PC-3 (cell line): ENCODE results near the gene TRPM1. TPM values are rescaled to one million over a fixed set of nuclear protein-coding genes. Genes with fewer than 3 reads are reported as not detected.

Experiments
- ATAC-seq: fragments of 200-7000 bp; cut with Tn5 transposase; 2 replicates; pipeline ENCODE4 v1.9.1; 2020; ENCODE audit warnings: mild to moderate bottlenecking, moderate library complexity
- Bru-seq: library from RNA; stranded (reverse); fragments of 400-500 nt; gene quantifications from one replicate; lab custom pipeline; 2021; lab: Mats Ljungman, UMichigan
- BruChase-seq, 2 experiments: library from RNA; stranded (reverse); fragments of 400-500 nt; gene quantifications; one replicate each; lab custom pipeline; 2021; lab: Mats Ljungman, UMichigan
- BruUV-seq: library from RNA; stranded (reverse); fragments of 400-500 nt; replicated peaks from 2 replicates; lab custom pipeline; 2021; lab: Mats Ljungman, UMichigan
- CTCF ChIA-PET: fragments of 300-600 bp; sonication (Branson Sonifier 250); formaldehyde crosslinking; loops from one replicate; lab custom pipeline; 2022; ENCODE audit warnings: antibody characterized with exemption; lab: Charles Lee
- POLR2A ChIA-PET: fragments of 300-600 bp; sonication (Branson Sonifier 250); formaldehyde crosslinking; loops from one replicate; lab custom pipeline; 2022; ENCODE audit warnings: antibody characterized with exemption; ENCODE audit not compliant: unreplicated experiment; lab: Charles Lee
- DNase-seq: peaks from one replicate; pipeline ENCODE4 v3.0.0-alpha.2; 2015
- H2AFZ ChIP-seq: fragments of 300-600 bp; sonication (generic); 2 replicates; pipeline ENCODE4 v1.6.0; 2016; ENCODE audit warnings: antibody characterized with exemption, low read length
- H3F3A ChIP-seq: fragments of 300-600 bp; sonication (generic); one replicate; pipeline ENCODE4 v1.6.0; 2017; ENCODE audit warnings: antibody characterized with exemption, low read length, control low read depth, mild to moderate bottlenecking; ENCODE audit not compliant: unreplicated experiment
- H3K27ac ChIP-seq: fragments of 300-600 bp; sonication (generic); 2 replicates; pipeline ENCODE4 v1.5.1; 2016; ENCODE audit warnings: mild to moderate bottlenecking, low read length
- H3K27me3 ChIP-seq: fragments of 300-600 bp; sonication (generic); 2 replicates; pipeline ENCODE4 v1.6.1; 2016; ENCODE audit warnings: low read length, mixed read lengths
- H3K36me3 ChIP-seq: fragments of 300-600 bp; sonication (generic); 2 replicates; pipeline ENCODE4 v1.6.1; 2016; ENCODE audit warnings: low read depth, mixed run types, low read length, mixed read lengths
- H3K4me1 ChIP-seq: fragments of 300-600 bp; sonication (generic); 2 replicates; pipeline ENCODE4 v1.5.1; 2016; ENCODE audit warnings: low read length; ENCODE audit not compliant: insufficient read depth
- H3K4me2 ChIP-seq: fragments of 300-600 bp; sonication (generic); 2 replicates; pipeline ENCODE4 v1.6.0; 2016; ENCODE audit warnings: low read length
- H3K4me3 ChIP-seq: fragments of 300-600 bp; sonication (generic); 2 replicates; pipeline ENCODE4 v1.5.1; 2016; ENCODE audit warnings: mild to moderate bottlenecking, low read length, mixed read lengths
- H3K79me2 ChIP-seq: fragments of 300-600 bp; sonication (generic); 2 replicates; pipeline ENCODE4 v1.6.1; 2017; ENCODE audit warnings: low read length, mixed read lengths
- H3K9ac ChIP-seq: fragments of 300-600 bp; sonication (generic); 2 replicates; pipeline ENCODE4 v1.6.0; 2016; ENCODE audit warnings: mild to moderate bottlenecking, low read length
- H3K9me2 ChIP-seq: fragments of 300-600 bp; sonication (generic); replicated peaks from 2 replicates; pipeline ENCODE4 v1.6.1; 2016; ENCODE audit warnings: mixed run types, low read length, mixed read lengths
- H3K9me3 ChIP-seq: fragments of 300-600 bp; sonication (generic); 2 replicates; pipeline ENCODE4 v1.6.1; 2016; ENCODE audit warnings: low read length, mixed read lengths
- H4K20me1 ChIP-seq: fragments of 300-600 bp; sonication (generic); 2 replicates; pipeline ENCODE4 v1.6.1; 2016; ENCODE audit warnings: low read length, mixed read lengths
- EZH2 ChIP-seq: fragments of 300-600 bp; sonication (generic); IDR thresholded peaks from one replicate; pipeline ENCODE4 v1.6.1; 2017; ENCODE audit warnings: antibody characterized with exemption, mild to moderate bottlenecking, low read length; ENCODE audit not compliant: unreplicated experiment
- EZH2phosphoT487 ChIP-seq: fragments of 300-600 bp; sonication (generic); IDR thresholded peaks from 2 replicates; pipeline ENCODE4 v1.6.1; 2018; ENCODE audit warnings: mild to moderate bottlenecking, antibody characterized with exemption, low read length, borderline replicate concordance
- intact Hi-C: fragments of 100-400 bp; cut with micrococcal nuclease; formaldehyde crosslinking; loops from 2 replicates; pipeline ENCODE4 v1.9.0; 2023
- long read RNA-seq: library from polyadenylated mRNA; unstranded; transcript quantifications from one replicate; pipeline ENCODE4 v2.0.0, GENCODE V29; 2021; ENCODE audit not compliant: unreplicated experiment
- total RNA-seq: library from RNA; depleted of rRNA; stranded (reverse); fragments of >200 nt; gene quantifications from 2 replicates; pipeline ENCODE4 v1.2.3, GENCODE V29; 2014; rRNA removed
- TF ChIP-seq, protein P1 (sequence below): fragments of 300-600 bp; sonication (generic); conservative IDR thresholded peaks from 2 replicates; pipeline ENCODE4 v1.5.1; 2017; ENCODE audit warnings: antibody characterized with exemption, low read depth, mild to moderate bottlenecking, low read length

TRPM1 gene
- total RNA-seq (not detected in 2 replicates), Bru-seq, nascent RNA (not detected), BruChase-seq, experiment 1, labeled RNA remaining after a 6-hour chase (not detected), BruChase-seq, experiment 2, labeled RNA remaining after a 2-hour chase (percentile 1 among the genes with signal in this experiment)
- long read RNA-seq, result 0 reads

DNA sequence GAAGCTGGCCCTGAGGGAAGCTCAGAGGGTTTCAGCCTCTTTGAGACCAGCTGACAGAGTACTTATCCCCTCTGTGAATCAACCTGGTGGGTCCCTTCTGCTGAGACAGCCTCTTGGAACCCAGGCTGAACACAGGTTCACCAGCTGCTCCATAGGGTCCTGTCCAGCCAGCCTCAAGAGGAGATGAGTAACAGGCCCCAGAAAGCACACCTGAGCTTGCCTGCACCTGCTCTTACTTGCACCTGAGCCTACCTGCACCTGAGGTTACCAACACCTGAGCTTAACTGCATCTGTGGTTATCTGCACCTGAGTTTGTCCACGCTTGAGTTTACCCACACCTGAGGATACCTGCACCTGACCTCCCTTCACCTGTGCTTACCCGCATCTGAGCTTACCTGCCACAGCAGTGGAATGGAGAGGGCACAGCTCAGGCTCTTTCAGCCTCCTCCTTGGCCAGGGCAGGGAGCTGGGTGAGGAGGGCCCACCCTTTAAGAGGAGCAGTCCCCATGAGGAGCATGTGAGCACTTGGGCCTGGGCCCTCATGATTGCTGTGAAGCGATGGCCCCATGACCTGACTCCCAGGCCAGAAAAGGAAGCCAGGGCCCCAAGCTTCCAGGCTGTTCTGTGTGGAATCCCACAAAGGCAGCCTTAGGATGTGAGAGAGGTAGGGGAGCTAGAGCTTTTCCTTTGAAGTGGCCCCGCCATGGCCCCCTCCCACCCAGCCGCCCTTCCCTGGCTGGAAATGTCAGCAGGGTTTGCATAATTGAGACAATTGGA lies at the start of gene TRPM1:
TRPM1 (minus strand) TSS at position 464 of the 777 bp plus-strand sequence. CDS start 20,370 bp downstream, outside the sequence.
- Histone ChIP-seq H3K79me2 (no peaks in the 10 kb centered on the region), H2AFZ (no peak within 1 kb of the TSS), H3K4me1 (peaks cover 6% of the 10 kb centered on the region), H3K9me2 (no peaks in the 10 kb centered on the region), H3K36me3 (no peaks in the 10 kb centered on the region), H3K4me2 (no peak within 1 kb of the TSS), H3K4me3 (no peak within 1 kb of the TSS), H3F3A (no peaks in the 10 kb centered on the region), H4K20me1 (no peaks in the 10 kb centered on the region), H3K9me3 (no peaks in the 10 kb centered on the region), H3K9ac (no peak within 1 kb of the TSS), H3K27ac (no peak within 1 kb of the TSS), H3K27me3 (peaks cover 20% of the 10 kb centered on the region)
- no peak for DNase-seq
- no peak for TF ChIP-seq EZH2
- TF ChIP-seq, protein P1, sequence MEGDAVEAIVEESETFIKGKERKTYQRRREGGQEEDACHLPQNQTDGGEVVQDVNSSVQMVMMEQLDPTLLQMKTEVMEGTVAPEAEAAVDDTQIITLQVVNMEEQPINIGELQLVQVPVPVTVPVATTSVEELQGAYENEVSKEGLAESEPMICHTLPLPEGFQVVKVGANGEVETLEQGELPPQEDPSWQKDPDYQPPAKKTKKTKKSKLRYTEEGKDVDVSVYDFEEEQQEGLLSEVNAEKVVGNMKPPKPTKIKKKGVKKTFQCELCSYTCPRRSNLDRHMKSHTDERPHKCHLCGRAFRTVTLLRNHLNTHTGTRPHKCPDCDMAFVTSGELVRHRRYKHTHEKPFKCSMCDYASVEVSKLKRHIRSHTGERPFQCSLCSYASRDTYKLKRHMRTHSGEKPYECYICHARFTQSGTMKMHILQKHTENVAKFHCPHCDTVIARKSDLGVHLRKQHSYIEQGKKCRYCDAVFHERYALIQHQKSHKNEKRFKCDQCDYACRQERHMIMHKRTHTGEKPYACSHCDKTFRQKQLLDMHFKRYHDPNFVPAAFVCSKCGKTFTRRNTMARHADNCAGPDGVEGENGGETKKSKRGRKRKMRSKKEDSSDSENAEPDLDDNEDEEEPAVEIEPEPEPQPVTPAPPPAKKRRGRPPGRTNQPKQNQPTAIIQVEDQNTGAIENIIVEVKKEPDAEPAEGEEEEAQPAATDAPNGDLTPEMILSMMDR, result no peak
- no peak for TF ChIP-seq EZH2phosphoT487
- CTCF ChIA-PET, result interaction anchor here (0.6 kb wide), 1 partner anchor 239 kb away, joined by 3 read pairs; no protein-coding TSS in a partner anchor
- ATAC-seq, result no peak
- POLR2A ChIA-PET, result no interaction called here
- intact Hi-C loops, result loop anchor here (10.0 kb wide), 1 partner anchor 47 kb away; no protein-coding TSS in a partner anchor
- no TSS peak for BruUV-seq

DNA sequence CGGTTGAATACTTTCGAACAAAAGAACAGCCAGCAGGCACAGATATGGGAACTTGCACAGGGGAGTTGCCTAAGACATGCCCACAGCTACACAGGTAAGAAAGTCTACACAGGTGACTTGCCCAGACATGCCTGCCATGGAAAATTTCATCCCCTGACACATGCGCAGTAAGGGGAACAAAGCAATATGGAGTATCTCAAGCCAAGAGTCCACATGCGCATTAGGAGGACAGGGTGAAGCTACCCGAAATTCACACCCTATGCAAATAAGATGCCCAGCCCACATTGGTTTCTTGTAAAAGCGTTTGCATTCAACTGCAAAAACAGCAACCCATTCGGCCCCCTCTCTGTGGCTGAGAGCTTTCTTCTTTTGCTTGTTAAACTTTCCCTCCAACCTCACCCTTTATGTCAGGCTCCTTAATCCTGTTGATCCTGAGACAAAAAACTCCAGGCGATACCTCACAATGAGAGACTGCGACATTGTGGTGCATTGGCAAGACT lies 49.3 kb upstream of the TRPM1 start:
- Histone ChIP-seq H3K27ac (no peak overlapping the region), H3K9ac (no peak overlapping the region), H2AFZ (no peak overlapping the region), H4K20me1 (no peaks in the 10 kb centered on the region), H3K4me1 (no peaks in the 10 kb centered on the region), H3K9me3 (no peaks in the 10 kb centered on the region), H3K36me3 (no peaks in the 10 kb centered on the region), H3K79me2 (no peaks in the 10 kb centered on the region), H3K9me2 (no peaks in the 10 kb centered on the region), H3K4me2 (no peak overlapping the region), H3F3A (no peaks in the 10 kb centered on the region), H3K27me3 (peaks cover 32% of the 10 kb centered on the region), H3K4me3 (no peak overlapping the region)
- no peak for TF ChIP-seq EZH2
- TF ChIP-seq, protein P1, result no peak
- TF ChIP-seq EZH2phosphoT487, result no peak
- POLR2A ChIA-PET, result no interaction called here
- CTCF ChIA-PET, result no interaction called here
- BruUV-seq, result no TSS peak
- intact Hi-C loops, result no loop called here
- ATAC-seq, result no peak
- DNase-seq, result no peak

- H3K4me1 ChIP-seq, result no peaks in the 10 kb centered on the region
- H3K4me3 ChIP-seq, result no peak overlapping the region
- no peak overlapping the region for H3K4me2 ChIP-seq
- ChIA-PET CTCF (no interaction called here), POLR2A (no interaction called here)
- no TSS peak for BruUV-seq
- H3F3A ChIP-seq, result no peaks in the 10 kb centered on the region
- H3K9me2 ChIP-seq, result no peaks in the 10 kb centered on the region
- H3K9me3 ChIP-seq, result no peaks in the 10 kb centered on the region
- H3K27me3 ChIP-seq, result peaks cover 24% of the 10 kb centered on the region
- H3K79me2 ChIP-seq, result no peaks in the 10 kb centered on the region
- DNase-seq (no peak), ATAC-seq (no peak)
- TF ChIP-seq EZH2 (no peak), EZH2phosphoT487 (no peak)
- TF ChIP-seq, protein P1, result no peak
- intact Hi-C loops, result no loop called here
- H4K20me1 ChIP-seq, result no peaks in the 10 kb centered on the region
- no peak overlapping the region for H3K27ac ChIP-seq
- no peak overlapping the region for H2AFZ ChIP-seq
- H3K9ac ChIP-seq, result no peak overlapping the region
- no peaks in the 10 kb centered on the region for H3K36me3 ChIP-seq
These were observed 48.5 kb upstream of the TRPM1 start for GRCh38 chr15:31149987-31150386.
